GM12801 (cell line): ENCODE measurements around the gene CRISPLD2.

Source experiments
- TF ChIP-seq, protein P1 (sequence below): IDR thresholded peaks from one replicate; pipeline ENCODE4 v1.5.1; 2011; ENCODE audit warnings: control low read depth; ENCODE audit not compliant: insufficient read length; ENCODE audit errors: extremely low read depth

Gene CRISPLD2

DNA sequence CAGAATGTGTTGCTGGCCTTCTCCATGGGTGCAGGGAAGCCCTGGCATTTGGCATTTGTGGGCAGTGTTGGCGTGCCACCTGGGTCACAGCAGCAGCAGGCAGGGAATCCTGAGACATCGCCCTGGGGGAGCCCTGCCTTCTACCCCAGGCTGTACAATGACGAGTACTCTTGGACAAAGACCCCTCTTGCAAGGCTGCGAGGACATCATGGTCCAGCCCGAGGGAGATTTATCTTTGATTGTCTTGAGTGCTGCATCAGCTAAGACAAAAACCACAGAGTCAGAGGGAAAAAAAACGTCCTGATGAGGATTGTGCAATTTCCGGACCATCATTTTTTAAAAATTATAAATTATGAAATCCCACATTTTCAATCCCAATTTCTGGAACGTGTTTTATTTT is 3.7 kb downstream of the CRISPLD2 start:
- TF ChIP-seq, protein P1, sequence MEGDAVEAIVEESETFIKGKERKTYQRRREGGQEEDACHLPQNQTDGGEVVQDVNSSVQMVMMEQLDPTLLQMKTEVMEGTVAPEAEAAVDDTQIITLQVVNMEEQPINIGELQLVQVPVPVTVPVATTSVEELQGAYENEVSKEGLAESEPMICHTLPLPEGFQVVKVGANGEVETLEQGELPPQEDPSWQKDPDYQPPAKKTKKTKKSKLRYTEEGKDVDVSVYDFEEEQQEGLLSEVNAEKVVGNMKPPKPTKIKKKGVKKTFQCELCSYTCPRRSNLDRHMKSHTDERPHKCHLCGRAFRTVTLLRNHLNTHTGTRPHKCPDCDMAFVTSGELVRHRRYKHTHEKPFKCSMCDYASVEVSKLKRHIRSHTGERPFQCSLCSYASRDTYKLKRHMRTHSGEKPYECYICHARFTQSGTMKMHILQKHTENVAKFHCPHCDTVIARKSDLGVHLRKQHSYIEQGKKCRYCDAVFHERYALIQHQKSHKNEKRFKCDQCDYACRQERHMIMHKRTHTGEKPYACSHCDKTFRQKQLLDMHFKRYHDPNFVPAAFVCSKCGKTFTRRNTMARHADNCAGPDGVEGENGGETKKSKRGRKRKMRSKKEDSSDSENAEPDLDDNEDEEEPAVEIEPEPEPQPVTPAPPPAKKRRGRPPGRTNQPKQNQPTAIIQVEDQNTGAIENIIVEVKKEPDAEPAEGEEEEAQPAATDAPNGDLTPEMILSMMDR, result no peak

DNA sequence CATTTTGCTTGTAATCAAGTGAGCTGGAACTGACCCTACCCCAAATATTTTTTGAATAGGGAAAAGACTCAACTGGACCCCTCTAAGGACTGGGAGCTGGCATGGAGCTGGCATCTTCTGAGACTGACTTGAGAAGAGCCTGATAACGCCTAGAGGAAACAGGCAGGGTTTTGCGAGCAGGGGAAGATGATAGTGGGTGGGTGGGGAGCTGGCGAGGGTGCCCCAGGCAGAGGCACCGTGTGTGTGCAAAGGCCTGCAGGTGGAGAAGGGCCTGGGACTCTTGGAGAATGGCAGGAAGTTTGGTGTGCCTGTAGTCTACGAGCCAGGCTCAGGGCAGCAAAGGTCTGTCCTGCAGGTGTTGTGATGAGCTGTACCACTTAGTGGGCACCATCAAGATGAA is 4.1 kb downstream of the CRISPLD2 start:
- TF ChIP-seq, protein P1, result no peak

DNA sequence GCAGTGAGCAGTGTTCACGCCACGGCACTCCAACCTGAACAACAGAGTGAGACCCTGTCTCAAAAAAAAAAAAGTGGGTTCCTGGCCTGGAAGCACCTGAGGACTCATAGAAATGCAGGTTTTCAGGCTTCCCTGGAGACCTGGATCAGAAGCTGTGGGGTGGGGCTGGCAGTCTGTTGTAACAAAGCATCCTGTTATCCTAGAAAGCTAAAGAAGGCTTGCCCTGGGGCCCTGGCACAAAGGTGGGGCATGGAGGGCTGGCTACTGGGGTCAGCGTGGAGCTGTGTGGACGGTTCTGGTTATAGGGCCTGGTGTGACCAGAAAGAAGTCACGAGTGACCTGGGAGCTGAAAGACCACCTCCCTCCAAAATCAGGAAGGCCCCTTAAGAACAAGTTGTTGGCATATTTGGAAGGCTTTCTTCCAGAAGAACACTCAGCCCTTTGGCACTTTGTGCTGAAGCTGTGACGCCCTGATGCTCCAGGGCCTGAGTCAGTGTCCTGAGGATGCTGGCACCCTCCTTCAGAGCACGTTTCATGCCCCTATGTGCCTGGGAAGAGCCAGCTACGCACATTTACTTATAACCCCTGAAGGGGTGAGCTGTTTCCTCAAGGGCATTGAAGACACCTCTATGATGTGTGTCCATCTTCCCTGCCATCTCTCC is 6.2 kb downstream of the CRISPLD2 start:
- TF ChIP-seq, protein P1, result no peak

DNA sequence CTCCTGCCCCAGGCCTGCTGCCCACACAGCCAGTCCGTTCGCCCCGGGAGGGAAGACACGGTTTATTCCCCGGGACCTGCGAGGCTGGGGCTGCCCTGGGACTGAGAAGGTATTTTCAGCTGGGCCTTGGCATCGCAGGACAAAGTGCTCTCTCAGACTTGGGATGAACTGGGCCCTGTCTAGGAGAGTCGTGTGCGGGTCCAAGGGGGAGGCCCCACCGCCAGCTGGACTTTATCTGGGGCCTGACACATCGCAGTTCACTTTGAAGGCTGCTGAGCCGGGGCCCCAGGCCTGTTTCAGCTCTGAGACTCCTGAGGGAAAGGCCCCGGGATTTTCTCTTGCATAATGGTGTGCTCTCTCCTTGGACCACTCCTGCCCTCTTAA is 6.8 kb downstream of the CRISPLD2 start:
- TF ChIP-seq, protein P1, result no peak

DNA sequence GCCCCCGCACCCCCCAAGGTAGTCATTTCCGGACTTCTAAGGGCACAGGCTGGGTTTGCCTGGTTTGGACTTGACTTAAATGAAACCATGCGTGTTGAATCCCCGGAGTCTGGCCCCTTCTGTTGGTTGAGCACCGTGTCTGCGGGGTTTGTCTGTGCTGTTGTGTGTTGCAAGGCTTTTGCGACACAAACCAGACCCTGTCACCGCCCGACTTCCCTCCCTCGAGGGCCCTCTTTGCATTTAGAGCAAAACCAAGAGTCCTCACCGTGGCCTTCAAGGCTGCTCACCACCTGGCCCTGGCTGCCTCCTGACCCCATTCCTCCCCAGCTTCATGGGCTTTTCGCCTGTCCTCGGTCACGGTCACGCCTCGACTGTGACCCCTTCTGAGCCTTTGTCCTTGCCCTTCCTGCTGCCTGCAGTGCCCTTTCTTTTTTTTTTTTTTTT is 7.4 kb downstream of the CRISPLD2 start:
- TF ChIP-seq, protein P1, result no peak

DNA sequence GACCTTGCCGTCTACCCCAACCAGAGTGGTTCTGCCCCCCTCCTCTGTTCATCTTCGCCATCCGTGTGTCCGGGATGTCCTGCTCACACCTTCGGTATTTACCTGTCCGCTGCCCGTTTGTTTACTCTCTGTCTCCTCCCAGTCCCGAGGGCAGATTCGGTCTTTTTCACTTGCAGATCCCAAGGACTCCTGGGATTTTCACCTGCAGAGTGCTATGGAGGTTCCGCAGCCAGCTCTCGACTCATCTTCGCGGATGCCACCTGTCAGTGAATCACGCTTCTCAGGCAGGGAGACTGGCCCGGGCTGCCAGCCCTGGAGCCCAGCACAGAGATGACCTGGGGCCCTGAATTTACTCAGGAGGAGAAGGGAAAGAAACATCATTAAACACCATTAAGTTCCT is 8.1 kb downstream of the CRISPLD2 start:
- TF ChIP-seq, protein P1, result no peak

DNA sequence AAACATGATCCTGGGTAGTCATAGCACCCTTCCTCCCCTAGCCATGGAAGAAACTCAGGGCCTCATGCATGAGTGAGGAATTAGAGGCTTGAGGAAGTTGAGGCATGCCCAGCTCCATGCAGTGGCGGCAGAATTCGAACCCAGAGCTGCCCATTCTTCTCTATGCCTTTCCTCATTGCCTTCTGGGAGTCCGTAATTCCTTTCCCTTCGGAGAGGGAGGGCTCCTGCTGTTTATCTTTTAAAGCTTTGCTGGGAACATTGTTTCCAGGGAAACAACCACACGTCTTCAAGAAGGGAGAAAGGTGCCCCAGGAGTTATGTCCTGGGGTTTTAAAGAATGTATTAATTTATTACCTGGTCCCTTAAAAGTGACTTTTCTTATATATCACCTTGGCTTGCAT is 8.5 kb downstream of the CRISPLD2 start:
- TF ChIP-seq, protein P1, result no peak
